Gastrocnemius medialis (tissue), 4 donors: ENCODE results near the gene NFIC. TPM values are rescaled to one million over a fixed set of nuclear protein-coding genes. Genes with fewer than 3 reads are reported as not detected.
"Not testable (repeated sequence)": the region's sequence is repeated elsewhere in the genome, so short reads cannot be mapped to it uniquely, and the experiment has no call there.

Experiments used
- ATAC-seq, 2 donors: fragments of 150-250 bp; one replicate each; pipeline ENCODE4 v1.9.1; 2016
- DNase-seq, 2 donors: peaks; one replicate each; pipeline ENCODE4 v3.0.0-alpha.2; 2019
- H3K27ac ChIP-seq, 4 donors: fragments of 200-600 bp; sonication (generic); 1 replicate in 1 of 4; 2 replicates in 3 of 4; pipeline ENCODE4 v1.5.1; 2016 to 2018; ENCODE audit warnings: mild to moderate bottlenecking in 2 of 4, moderate library complexity in 1 of 4
- H3K27me3 ChIP-seq, 3 donors: fragments of 200-600 bp; sonication (generic) in 2 of 3; 1 replicate in 1 of 3; 2 replicates in 2 of 3; pipeline versions ENCODE4 v1.5.1 to v1.6.0; 2016 to 2019; ENCODE audit warnings: mild to moderate bottlenecking in 1 of 3, moderate library complexity in 1 of 3
- H3K36me3 ChIP-seq, 2 donors: fragments of 200-600 bp; sonication (generic) in 1 of 2; one replicate each; pipeline ENCODE4 v1.5.1; 2017 to 2018
- H3K4me1 ChIP-seq, 2 donors: fragments of 200-600 bp; sonication (generic) in 1 of 2; one replicate each; pipeline ENCODE4 v1.5.1; 2016 to 2017; ENCODE audit warnings: mild to moderate bottlenecking in 2 of 2
- H3K4me3 ChIP-seq, 4 donors: fragments of 200-600 bp; sonication (generic) in 3 of 4; 1 replicate in 1 of 4; 2 replicates in 3 of 4; pipeline ENCODE4 v1.5.1; 2016 to 2019; ENCODE audit warnings: mild to moderate bottlenecking in 2 of 4
- H3K9me3 ChIP-seq, 3 donors: fragments of 200-600 bp; sonication (generic) in 2 of 3; 1 replicate in 1 of 3; 2 replicates in 2 of 3; pipeline ENCODE4 v1.5.1; 2016 to 2019
- CTCF ChIP-seq, 5 experiments: fragments of 450-650 bp in 3 of 5; fragments of 200-600 bp in 2 of 5; sonication (generic) in 2 of 5; IDR thresholded peaks in 4 of 5; conservative IDR thresholded peaks in 1 of 5; 1 replicate in 4 of 5; 2 replicates in 1 of 5; pipeline ENCODE4 v1.5.1; 2016 to 2019; ENCODE audit warnings: antibody characterized with exemption in 5 of 5, mild to moderate bottlenecking in 3 of 5, moderate library complexity in 3 of 5
- POLR2A ChIP-seq, 2 donors: fragments of 450-650 bp; IDR thresholded peaks; one replicate each; pipeline ENCODE4 v1.6.1; 2017; ENCODE audit warnings: antibody characterized with exemption in 2 of 2, mild to moderate bottlenecking in 2 of 2, moderate library complexity in 2 of 2
- in situ Hi-C, 4 donors: fragments of 200-750 bp; cut with MboI; loops; one replicate each; pipeline versions ENCODE4 v1.15.0 to v1.8.0; 2017; ENCODE audit warnings: low sequenced_read_pairs in 4 of 4
- intact Hi-C: fragments of 100-400 bp; cut with DNase I; formaldehyde crosslinking; loops from one replicate; pipeline ENCODE4 v1.15.1; 2023; ENCODE audit warnings: low total_unique reads
- total RNA-seq, 4 donors: library from RNA; depleted of rRNA; stranded (reverse); fragments of >200 nt; gene quantifications; one replicate each; pipeline versions ENCODE4 v1.1.0 to v1.2.3, GENCODE V29; 2016

NFIC gene
- total RNA-seq, 4 donors from 2014 or later = 90.2 to 403 (median 348) TPM

GRCh38 chr19:3386447-3387234, 20.3 kb downstream of the NFIC start:
- ATAC-seq = peak; percentile 12 to 16
- intact Hi-C loops = loop anchor here (1.0 kb wide), 1 partner anchor 23 kb away; no protein-coding TSS in a partner anchor
- peak overlapping the region; percentile 98 to 100 (median 98) for H3K27ac ChIP-seq

GRCh38 chr19:3387645-3388589, 21.5 kb downstream of the NFIC start:
- Histone ChIP-seq H3K4me3 (peak overlapping the region in 3 of 4 donors; percentile 14 to 34 (median 28)), H3K4me1 (peaks cover 73 to 86% of the 10 kb centered on the region in 2 donors), H3K27ac (peak overlapping the region; percentile 98 to 100 (median 98)), H3K9me3 (no peaks in the 10 kb centered on the region), H3K27me3 (no peaks in the 10 kb centered on the region), H3K36me3 (no peaks in the 10 kb centered on the region)
- ATAC-seq (peak; percentile 50 to 58), DNase-seq (peak; percentile 93 to 98)
- in situ Hi-C loops = no loop called here
- intact Hi-C loops = loop anchor here (1.0 kb wide), 1 partner anchor 21 kb away; no protein-coding TSS in a partner anchor
- TF ChIP-seq POLR2A (IDR thresholded peaks at IDR 0.05) (peak; percentile 67 to 68), CTCF (IDR thresholded peaks at IDR 0.05 in 4 of 5, conservative IDR thresholded peaks at IDR 0.05 in 1 of 5) (no peak)

More at GRCh38 chr19:3386447-3387234, 20.3 kb downstream of the NFIC start:
- Histone ChIP-seq H3K9me3 (no peaks in the 10 kb centered on the region), H3K27me3 (no peaks in the 10 kb centered on the region), H3K4me3 (peak overlapping the region in 3 of 4 donors; percentile 12 to 23 (median 13)), H3K36me3 (peaks cover 0 to 7% of the 10 kb centered on the region in 2 donors), H3K4me1 (peaks cover 80 to 92% of the 10 kb centered on the region in 2 donors)
- peak in 1 of 2 donors; percentile 80 for DNase-seq
- in situ Hi-C loops = no loop called here
- TF ChIP-seq CTCF (IDR thresholded peaks at IDR 0.05 in 4 of 5, conservative IDR thresholded peaks at IDR 0.05 in 1 of 5) = no peak
- TF ChIP-seq POLR2A (IDR thresholded peaks at IDR 0.05) = no peak

GRCh38 chr19:3389446-3389778, 23.0 kb downstream of the NFIC start:
- intact Hi-C loops = loop anchor here (1.0 kb wide), 1 partner anchor 9 kb away; no protein-coding TSS in a partner anchor
- ATAC-seq = no peak
- H3K4me3 ChIP-seq = peak overlapping the region in 3 of 4 donors; percentile 12 to 36 (median 25)
- no peak for DNase-seq
- no peaks in the 10 kb centered on the region for H3K36me3 ChIP-seq
- H3K27ac ChIP-seq = peak overlapping the region; percentile 98 to 100 (median 98)
- no peaks in the 10 kb centered on the region for H3K27me3 ChIP-seq
- in situ Hi-C loops = no loop called here
- no peak for TF ChIP-seq CTCF (IDR thresholded peaks at IDR 0.05 in 4 of 5, conservative IDR thresholded peaks at IDR 0.05 in 1 of 5)
- no peak for TF ChIP-seq POLR2A (IDR thresholded peaks at IDR 0.05)
- peaks cover 62 to 71% of the 10 kb centered on the region in 2 donors for H3K4me1 ChIP-seq
- H3K9me3 ChIP-seq = no peaks in the 10 kb centered on the region

DNA sequence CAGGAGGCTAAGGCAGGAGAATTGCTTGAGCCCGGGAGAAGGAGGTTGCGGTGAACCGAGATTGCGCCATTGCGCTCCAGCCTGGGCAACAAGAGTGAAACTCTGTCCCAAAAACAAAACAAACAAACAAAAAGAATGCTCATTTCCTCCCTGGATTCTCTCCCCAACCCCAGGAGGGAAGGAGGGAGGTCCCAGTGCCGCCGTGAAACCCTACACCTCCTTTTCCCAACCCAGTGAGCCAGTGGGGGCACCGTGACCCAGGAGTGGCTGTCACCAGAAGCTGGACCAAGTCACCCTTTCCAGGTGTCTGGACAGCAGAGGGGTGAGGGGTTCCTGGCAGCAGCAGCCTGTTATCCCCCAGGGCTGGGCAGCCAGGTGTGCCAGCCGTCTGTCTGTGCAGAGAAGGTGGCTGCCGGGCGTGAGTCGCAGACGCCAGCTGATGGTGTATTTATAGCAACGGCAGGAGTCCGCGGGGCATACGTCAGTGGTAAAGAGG, 23.5 kb downstream of the NFIC start:
- Histone ChIP-seq H3K4me1 (peaks cover 59 to 66% of the 10 kb centered on the region in 2 donors), H3K4me3 (peak overlapping the region in 3 of 4 donors; percentile 12 to 36 (median 25)), H3K36me3 (no peaks in the 10 kb centered on the region), H3K27ac (peak overlapping the region; percentile 98 to 100 (median 98)), H3K27me3 (no peaks in the 10 kb centered on the region), H3K9me3 (no peaks in the 10 kb centered on the region)
- DNase-seq (peak in 1 of 2 donors; percentile 86), ATAC-seq (peak; percentile 25 to 38)
- TF ChIP-seq CTCF (IDR thresholded peaks at IDR 0.05 in 4 of 5, conservative IDR thresholded peaks at IDR 0.05 in 1 of 5) (no peak), POLR2A (IDR thresholded peaks at IDR 0.05) (peak; percentile 68 to 70)
- in situ Hi-C loops = no loop called here
- intact Hi-C loops = loop anchor here (1.0 kb wide), 1 partner anchor 8 kb away; no protein-coding TSS in a partner anchor

- intact Hi-C loops, H3K36me3 ChIP-seq, ATAC-seq, DNase-seq, in situ Hi-C loops, H3K27me3 ChIP-seq, H3K9me3 ChIP-seq, H3K4me3 ChIP-seq: not testable (repeated sequence)
- Histone ChIP-seq H3K27ac (peak overlapping the region; percentile 98 to 100 (median 98)), H3K4me1 (peaks cover 48 to 58% of the 10 kb centered on the region in 2 donors)
Observed at GRCh38 chr19:3391911-3392310, 25.5 kb downstream of the NFIC start.
